HG03378 (cell line): ENCODE results near the gene TM9SF3.
"Not testable (repeated sequence)": the region's sequence is repeated elsewhere in the genome, so short reads cannot be mapped to it uniquely, and the experiment has no call there.

Experiments used
- ATAC-seq: cut with Tn5 transposase; IDR thresholded peaks from one replicate; pipeline ENCODE4 v1.9.1; 2021; ENCODE audit warnings: mild to moderate bottlenecking, moderate library complexity; ENCODE audit not compliant: unreplicated experiment

Gene TM9SF3

GRCh38 chr10:96600337-96600736 is 13.5 kb upstream of the TM9SF3 start:
- ATAC-seq = no peak

- ATAC-seq = no peak
These were observed 12.0 kb upstream of the TM9SF3 start for GRCh38 chr10:96598846-96599245.

DNA sequence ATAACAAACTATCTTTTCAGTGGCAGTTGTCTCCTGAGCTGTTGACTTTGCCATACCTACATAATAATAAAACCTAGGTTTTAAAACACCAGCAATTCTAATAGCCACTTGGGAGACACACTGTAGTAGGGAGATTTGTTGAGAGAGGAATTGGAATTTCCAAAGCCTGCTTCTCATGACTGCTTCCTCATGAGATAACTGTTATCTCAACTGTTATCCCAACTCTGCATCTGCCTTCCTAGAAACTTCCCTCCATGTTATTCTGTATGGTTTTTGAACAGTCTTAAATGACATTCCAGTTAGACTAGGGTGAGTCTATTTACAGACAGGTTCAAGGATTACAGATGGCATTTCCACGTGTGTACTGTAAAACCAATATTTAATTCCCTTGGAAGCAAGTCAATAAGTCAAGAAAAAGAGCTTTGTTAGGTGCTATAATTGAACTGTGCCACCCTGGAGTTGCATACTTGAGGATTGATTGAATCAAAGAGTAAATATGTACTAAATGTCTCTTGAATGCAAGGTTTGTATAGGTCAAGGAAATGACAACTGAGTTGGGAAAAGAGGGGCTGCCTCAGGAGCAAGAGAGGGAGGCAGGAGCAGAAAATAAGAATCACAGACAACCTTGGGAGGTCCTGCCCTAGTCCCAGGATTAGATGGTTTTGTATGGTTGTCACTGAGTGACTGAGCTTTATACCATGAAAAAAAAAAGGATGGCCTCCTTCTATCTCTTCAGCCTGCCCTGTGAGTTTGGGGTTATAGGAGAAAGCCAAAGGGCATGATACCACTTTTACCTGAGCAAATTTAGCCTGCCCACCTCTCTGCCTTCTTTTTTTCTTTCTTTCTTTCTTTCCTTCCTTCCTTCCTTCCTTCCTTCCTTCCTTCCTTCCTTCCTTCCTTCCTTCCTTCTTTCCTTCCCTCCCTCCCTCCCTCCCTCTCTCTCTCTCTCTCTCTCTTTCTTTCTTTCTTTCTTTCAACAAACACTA is 9.9 kb upstream of the TM9SF3 start:
- ATAC-seq = no peak

DNA sequence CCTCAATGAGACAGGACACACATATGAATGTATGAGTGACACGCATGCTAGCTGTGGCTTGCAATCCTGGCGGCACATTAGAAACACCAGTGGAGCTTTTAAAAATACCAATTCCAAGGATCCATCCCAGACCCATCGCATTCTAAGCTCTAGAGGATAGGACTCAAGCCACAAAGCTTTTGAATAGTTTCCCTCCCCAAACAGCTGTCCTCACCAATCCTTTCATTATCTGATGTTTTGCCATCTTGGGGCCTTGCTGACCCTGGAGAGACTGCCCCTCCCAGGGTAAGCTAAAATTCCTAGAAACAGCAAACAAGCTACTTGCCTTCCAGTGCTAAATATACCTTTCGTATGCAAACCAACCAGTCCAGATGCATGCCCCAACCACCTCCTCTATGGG is 8.9 kb upstream of the TM9SF3 start:
- no peak for ATAC-seq

DNA sequence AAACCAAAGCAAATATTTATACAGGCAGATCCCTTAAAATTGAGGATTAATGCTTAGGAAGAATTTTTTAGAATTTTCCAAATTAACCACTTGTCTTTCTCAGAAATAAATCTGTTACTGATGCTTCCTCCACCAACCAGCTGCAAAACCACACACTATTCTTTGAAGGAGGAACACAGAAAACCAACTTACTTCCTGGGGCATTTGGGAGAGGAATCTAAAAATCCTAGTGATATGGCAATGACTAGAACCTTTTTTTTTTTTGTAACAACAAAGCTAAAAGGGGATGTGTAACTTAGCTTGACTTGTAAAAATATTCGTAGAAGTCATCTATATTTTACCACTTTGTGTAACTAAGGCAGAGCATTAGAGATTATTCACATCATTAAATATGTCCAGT is 5.1 kb upstream of the TM9SF3 start:
- no peak for ATAC-seq

DNA sequence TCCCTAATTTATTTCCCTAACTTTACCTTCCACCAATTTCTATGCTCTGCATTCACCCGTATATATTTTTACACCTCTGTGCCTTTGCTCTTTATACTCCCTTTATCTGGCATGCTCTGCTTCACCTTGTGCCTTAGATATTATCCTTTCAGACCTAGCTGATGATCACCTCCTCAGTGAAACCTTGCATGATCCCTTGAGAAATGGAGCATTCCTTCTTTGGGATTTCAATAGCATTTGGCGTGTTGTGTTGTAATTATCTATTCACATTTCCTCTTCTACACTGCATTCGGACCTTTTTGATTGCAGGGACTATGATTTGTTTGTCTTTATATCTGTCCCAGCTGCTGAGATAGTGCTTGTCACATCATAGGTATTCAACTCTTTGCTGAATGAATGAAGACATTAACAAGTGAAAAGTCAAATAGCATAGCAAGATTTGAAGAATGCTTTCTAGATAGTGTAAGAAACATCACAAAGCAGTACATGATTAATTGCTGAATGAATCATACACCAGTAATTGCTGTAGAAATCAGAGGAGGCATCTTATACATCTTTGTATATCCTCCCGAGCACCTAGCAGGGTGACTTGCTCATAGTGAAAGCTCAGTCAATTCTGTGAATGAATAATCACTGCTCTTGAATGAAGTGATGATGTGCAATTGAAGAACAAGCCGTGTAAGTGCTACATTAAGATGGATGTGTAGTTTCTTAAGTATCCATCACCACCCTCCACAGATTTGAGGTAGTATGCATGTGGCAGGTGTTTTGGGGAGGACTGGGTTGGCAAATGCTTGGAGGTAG is 2.0 kb upstream of the TM9SF3 start:
- peak; percentile 48 for ATAC-seq

DNA sequence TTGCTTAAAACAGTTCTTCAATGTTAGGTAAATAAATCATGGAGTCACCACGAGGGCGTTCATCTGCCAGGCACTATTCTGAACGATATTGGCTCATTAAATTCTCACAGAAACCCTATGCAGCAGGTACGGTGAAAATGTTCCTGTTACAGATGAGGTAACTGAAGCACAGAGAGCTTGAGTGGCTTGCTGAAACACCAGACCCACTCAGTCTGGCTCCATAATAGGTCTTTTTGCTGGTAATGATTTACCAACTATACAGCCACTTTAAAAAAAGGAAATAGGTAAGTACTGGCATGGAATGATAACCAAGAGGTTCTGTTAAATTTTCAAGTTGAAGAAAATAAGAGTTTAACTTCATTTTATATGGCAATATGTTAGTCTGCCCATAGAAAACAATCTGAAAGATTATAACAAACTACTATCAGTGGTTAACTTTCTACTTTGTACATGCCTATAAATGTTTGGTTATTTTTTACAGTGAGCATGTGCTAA is 1.3 kb upstream of the TM9SF3 start:
- ATAC-seq = no peak

GRCh38 chr10:96587264-96588059 is 650 bp upstream of the TM9SF3 start:
- ATAC-seq = peak; percentile 10

GRCh38 chr10:96585736-96586418 is 935 bp downstream of the TM9SF3 start:
- peak; percentile 25 for ATAC-seq

DNA sequence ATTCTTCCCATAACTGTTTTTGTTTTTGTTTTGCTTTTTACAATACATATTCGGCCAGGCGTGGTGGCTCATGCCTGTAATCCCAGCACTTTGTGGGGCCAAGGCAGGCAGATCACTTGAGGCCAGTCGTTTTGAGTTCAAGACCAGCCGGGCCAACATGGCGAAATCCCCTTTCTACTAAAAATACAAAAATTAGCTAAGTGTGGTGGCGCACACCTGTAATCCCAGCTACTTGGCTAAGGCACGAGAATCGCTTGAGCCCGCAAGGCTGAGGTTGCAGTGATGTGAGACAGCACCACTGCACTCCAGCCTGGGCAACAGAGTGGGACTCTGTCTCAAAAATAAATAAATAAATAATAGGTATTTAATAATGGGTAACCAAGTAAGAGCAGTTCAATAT is 2.3 kb downstream of the TM9SF3 start:
- ATAC-seq = no peak

DNA sequence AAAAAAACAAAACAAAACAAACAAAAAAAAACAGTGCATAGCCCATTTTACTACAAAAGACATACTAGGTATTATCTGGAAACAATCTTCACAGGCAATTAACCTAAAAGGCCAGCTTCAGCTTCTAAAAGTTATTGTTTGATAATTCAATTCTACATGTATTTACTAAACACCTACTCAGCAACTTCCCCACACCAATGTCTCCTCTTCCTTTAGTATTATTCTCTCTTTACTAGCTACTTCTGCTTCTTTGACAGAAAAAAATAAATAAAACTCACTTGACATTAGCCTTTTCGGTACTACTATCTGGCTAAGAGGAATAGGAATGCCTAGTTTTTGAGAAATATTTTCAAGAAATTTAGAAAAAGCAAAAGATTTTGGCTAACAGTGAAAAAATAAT is 2.8 kb downstream of the TM9SF3 start:
- no peak for ATAC-seq

- ATAC-seq = no peak
These were observed 7.7 kb downstream of the TM9SF3 start for GRCh38 chr10:96579133-96579532.

DNA sequence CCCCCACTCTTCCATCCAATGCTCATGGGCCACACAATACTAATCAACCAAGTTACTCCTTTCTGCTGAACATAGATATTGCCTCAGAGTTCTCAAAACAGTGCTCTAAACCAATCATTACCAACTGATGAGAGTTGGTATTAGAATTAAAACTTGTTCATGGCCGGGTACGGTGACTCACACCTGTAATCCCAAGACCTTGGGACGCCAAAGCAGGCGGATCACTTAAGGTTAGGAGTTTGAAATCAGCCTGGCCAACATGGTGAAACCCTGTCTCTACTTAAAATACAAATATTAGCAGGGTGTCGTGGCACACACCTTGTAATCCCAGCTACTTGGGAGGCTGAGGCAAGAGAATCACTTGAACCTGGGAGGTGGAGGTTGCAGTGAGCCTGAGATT is 8.2 kb downstream of the TM9SF3 start:
- ATAC-seq = no peak

DNA sequence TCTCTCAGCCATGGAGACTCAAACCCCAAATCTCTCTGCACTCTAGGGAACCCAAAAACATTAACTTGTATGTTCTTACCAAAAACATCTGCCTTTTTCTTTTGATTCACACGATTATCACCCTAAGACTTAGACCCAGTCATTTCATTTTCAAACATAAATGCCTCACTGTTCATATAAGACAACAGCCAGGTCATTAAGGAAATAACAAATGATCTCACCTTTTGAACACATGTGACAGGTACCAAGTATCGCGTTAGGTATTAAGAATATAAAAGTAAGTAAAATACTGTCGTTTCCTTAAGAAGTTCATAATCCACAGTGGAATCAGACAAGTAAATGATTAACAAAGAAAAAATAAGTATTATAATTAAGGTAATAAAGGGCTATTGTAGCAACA is 8.8 kb downstream of the TM9SF3 start:
- ATAC-seq = no peak

GRCh38 chr10:96577069-96577468 is 9.7 kb downstream of the TM9SF3 start:
- ATAC-seq = no peak

GRCh38 chr10:96576277-96576980 is 10.4 kb downstream of the TM9SF3 start:
- no peak for ATAC-seq

DNA sequence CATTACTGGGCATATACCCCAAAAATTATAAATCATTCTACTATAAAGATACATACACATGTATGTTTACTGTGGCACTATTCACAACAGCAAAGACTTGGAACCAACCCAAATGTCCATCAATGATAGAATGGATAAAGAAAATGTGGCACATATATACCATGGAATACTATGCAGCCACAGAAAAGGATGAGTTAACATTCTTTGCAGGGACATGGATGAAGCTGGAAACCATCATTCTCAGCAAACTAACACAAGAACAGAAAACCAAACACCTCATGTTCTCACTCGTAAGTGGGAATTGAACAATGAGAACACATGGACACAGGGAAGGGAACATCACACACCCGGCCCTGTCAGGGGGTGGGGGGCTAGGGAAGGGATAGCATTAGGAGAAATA is 12.2 kb downstream of the TM9SF3 start:
- not testable (repeated sequence) for ATAC-seq

DNA sequence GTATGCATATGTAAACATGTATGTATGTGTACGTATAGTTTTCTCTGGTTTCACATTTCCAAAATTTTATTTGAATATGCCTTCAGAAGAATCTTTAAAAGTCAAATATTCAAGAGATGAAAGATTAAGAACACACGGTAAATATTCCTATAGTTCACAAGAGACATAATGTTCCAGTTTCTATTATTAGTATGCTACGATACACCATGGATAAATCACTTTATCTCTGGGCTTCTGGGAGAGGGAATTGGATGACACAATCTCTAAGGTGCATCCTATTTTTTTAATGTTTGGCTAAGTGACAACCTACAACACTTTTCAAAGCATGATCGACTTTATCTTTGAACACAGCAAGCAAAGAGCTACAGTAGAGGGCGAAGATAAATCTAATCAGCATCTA is 13.8 kb downstream of the TM9SF3 start:
- no peak for ATAC-seq
